UCSD-AML1 (cell line): ENCODE measurements around the gene GPR101.

ENCODE experiments used
- DNase-seq: peaks from one replicate; lab custom pipeline; 2025; ENCODE audit not compliant: unreplicated experiment; lab: John Stamatoyannopoulos, UW

The GPR101 gene

GRCh38 chrX:137033774-137034507 is at the start of gene GPR101:
Gene GPR101 (minus strand): TSS chrX:137033995. CDS start chrX:137031674, 2,321 bp downstream.
- no peak for DNase-seq

- no peak for DNase-seq
Measured at GRCh38 chrX:137081239-137081638, 47.4 kb upstream of the GPR101 start.

GRCh38 chrX:137072396-137072795 is 38.6 kb upstream of the GPR101 start:
- no peak for DNase-seq

DNA sequence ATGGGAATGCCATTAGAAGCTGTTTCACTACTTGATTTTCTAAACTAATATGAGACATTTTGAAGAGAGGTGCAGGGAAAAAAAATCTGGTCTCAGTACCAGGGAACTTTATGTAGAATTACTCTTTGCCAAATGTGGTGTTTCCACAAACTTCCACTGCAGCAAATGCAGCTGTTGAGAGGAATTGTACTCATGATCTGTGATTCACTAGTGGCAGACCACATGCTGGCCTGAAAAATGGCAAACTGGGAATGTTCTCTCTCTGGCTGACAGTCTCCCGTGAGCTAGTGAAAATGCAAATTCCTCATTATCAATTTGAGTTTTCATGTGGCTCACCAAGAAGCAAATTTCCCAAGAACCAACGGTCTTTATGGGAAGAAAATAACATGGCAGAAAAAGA is 37.8 kb upstream of the GPR101 start:
- no peak for DNase-seq

GRCh38 chrX:137067147-137067546 is 33.4 kb upstream of the GPR101 start:
- no peak for DNase-seq

GRCh38 chrX:137062915-137063617 is 29.3 kb upstream of the GPR101 start:
- no peak for DNase-seq

GRCh38 chrX:137058339-137059127 is 24.7 kb upstream of the GPR101 start:
- no peak for DNase-seq

DNA sequence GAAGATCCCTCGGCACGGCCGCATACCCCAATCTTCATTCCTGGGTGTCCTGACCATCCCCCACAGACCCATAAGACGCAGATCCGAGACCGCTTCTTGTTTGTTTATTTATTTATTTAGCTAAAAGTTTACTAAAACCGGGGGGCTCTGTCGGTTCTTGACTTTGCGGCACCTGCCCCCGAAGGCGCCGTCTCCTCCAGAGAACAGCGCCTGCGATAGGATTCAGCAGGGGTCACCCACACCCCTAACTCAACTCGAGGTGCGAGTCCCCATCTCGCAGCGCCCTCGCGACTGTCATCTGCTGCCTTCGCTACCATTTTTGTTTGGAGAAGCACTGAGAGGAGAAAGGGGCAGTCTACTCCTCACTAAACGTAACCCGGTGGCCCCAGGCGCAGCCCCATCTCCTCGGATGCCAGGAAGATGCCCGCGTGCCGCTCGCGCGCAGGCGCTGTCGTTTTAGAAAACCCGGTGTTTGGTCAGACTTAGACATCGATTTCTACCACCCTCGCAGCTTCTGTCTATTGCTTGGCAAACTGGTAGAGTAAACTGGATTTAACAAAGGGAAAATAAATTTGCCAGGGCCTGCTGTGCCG is 18.9 kb upstream of the GPR101 start:
- DNase-seq = no peak

- peak; percentile 66 for DNase-seq
Measured at GRCh38 chrX:137051978-137052642, 18.3 kb upstream of the GPR101 start.

DNA sequence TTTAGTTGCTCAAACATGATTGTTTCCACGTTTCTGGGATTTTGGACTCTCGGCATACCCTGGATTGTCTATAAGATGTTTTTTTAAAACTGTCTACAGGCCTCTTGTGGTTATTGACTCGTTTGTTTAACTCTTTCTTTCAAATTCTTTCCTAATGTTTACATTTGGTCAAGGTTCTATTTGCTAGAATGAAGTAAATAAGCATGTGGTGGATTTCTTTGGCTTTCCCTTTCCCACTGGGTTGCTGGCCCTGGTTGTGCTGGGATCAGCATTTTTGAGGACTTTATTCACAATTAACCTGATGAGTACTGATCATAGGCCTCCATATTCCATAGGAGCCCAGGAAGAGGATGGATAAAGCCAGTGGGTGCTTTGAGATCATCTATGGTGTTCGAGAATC is 11.1 kb upstream of the GPR101 start:
- DNase-seq = no peak

- no peak for DNase-seq
Measured at GRCh38 chrX:137043736-137044135, 9.9 kb upstream of the GPR101 start.

DNA sequence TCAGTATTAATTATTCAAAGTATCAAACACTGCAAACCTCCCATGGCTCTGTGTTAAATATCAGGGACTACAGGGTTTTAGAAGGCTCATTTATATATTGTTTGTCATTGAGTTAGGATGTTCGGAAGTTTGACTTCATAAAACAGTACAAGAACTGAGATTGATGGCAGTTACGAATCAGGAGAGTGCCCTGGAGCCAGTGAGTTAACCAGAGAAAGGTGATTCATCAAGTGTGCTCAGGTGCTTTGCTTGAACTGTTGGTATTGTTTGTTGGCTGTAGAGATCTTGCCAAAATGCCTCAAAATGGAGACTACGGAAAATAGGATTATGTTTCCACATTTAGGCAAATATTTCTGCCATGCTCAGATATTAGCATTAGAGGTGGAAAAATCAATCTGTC is 7.5 kb upstream of the GPR101 start:
- no peak for DNase-seq

DNA sequence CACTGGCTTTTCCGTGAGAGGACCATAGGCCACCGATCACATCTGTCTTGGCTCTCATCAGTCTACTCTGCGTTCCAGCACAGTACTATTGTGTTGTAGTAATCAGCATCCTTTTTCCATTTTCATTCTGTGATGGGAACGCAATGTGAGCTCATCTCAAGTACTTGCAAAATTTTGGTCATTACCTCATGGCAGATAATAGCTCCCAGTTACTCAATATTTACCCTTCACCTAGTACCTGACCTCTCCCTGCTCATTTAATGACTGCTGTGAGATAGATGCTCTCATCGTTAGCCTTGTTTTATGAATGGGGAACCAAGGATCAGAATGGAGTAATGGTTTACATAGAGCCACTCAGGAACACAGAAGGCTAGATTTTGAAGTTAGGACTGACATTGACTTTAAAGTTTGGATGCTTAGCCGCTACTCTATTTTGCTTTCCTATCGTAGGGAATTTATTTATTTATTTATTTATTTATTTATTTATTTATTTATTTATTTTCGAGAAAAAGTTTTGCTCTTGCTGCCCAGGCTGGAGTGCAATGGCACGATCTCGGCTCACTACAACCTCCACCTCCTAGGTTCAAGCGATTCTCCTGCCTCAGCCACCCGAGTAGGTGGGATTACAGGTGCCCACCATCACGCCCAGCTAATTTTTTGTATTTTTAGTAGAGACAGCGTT is 6.5 kb upstream of the GPR101 start:
- DNase-seq = no peak

DNA sequence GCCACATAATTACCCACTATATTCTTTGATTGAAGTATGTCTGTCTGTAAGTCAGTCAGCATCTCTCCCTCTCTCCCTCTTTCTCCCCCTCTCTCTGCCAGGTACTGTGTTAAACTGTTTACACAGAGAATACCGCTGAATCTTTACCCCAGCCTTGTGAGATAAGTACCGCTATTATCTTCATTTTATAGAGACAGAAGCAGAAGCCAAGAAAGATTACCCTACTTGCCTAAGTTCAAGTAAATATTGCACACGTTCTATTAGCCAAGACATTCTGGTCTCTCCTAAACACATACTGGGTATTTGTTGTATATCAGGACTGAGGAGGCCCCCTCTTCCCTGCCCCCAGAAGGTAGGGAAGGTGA is 695 bp upstream of the GPR101 start:
- DNase-seq = no peak

- no peak for DNase-seq
Measured at GRCh38 chrX:137032841-137033773, 688 bp downstream of the GPR101 start.

- DNase-seq = no peak
Measured at GRCh38 chrX:137032341-137032694, 1.5 kb downstream of the GPR101 start.

DNA sequence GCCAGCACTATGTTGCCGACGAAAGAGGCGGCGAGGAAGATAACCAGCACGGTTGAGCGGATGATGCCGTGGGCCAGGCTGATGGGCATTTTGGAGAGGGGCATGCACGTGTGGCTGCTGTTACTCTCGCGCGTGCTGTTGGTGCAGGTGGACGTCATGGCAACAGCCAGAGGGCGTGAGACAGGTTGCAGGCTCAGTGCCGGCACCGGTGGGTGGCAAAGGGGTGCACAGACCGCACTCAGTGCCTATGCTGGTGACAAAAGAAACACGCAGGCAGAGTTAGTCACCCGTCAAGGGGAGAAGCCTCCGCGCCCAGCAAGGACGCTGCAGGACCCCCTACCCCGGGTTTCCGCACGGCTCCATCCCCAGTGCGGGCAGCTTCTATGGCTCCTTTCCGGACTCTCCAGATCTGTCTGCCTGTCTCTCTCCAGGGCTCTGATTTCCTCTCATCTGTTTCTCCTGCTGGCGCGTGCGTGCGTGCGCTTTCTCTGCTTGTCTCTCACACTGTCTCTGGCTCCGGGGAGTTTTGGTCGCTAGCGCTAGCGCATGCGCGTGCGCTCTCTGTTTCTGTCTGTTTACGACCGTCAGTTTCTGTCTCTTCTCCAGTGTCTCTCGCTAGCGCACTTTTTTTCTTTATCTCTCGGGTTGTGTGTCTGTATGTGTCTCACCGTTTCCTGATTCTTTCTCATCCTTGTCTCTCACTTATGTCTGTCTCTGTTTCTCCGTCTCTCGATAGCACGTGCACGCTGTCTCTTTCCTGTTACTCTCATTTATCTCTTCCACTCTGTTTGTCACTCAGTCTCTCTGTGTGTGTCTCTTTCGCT is 2.1 kb downstream of the GPR101 start:
- DNase-seq = no peak

DNA sequence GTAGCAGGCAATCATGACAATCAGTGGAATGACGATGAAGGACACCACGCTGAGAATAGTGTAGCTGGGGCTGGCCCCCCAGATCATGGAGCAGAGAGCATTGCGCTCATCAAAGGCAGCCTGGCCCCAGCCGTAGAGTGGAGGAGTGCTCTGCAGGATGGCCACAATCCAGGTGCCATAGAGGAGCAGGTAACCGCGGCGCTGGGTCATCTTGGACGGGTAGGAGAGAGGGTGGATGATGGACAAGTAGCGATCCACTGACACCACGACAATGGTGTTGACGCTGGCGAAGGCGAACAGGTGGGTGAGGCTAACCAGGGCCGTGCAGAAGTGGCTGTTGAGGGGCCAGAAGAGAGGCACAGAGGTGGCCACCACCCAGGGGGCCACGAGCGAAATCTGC is 2.8 kb downstream of the GPR101 start:
- DNase-seq = no peak

DNA sequence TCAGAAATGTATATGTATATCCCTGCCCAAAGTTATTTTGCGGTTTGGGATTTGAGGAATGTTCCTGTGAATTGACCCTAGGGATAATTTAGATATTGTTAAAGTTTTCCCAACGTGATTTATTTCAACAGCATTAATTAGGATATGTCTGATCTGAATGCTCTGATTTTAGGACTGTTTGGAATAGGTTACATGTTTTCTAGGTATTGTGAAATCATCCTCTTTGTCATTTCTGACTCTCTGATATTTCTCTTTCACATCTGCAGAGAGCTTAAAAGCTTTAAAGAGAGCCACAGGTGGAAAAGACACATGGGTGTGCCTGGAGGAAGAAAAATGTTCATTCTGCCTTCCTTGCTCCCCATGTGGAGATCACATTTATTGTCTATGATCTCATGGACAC is 5.1 kb downstream of the GPR101 start:
- DNase-seq = no peak
